Heart right ventricle (tissue), 16 donors: ENCODE measurements around the gene NKD2. TPM values are rescaled to one million over a fixed set of nuclear protein-coding genes. Genes with fewer than 3 reads are reported as not detected.

ENCODE experiments used
- ATAC-seq, 8 donors: fragments of 200-7000 bp; cut with Tn5 transposase; one replicate each; pipeline ENCODE4 v1.9.1; 2020; ENCODE audit warnings: mild to moderate bottlenecking in 8 of 8, moderate library complexity in 8 of 8, moderate number of reproducible peaks in 1 of 8
- DNase-seq, 2 donors: peaks; one replicate each; pipeline ENCODE4 v3.0.0-alpha.2; 2020
- H3K27ac ChIP-seq, 10 donors: fragments of 200-600 bp; sonication (generic) in 2 of 10; one replicate each; pipeline versions ENCODE4 v1.5.0 to v1.8.0; 2020 to 2022; ENCODE audit warnings: mild to moderate bottlenecking in 3 of 10
- H3K27me3 ChIP-seq, 7 donors: fragments of 200-600 bp; one replicate each; pipeline ENCODE4 v1.8.0; 2021 to 2022; ENCODE audit warnings: mild to moderate bottlenecking in 2 of 7
- H3K36me3 ChIP-seq, 9 donors: fragments of 200-600 bp; sonication (generic) in 1 of 9; one replicate each; pipeline versions ENCODE4 v1.5.0 to v1.8.0; 2020 to 2022; ENCODE audit warnings: mild to moderate bottlenecking in 2 of 9
- H3K4me1 ChIP-seq, 9 donors: fragments of 200-600 bp; sonication (generic) in 1 of 9; one replicate each; pipeline versions ENCODE4 v1.5.0 to v1.8.0; 2020 to 2022; ENCODE audit warnings: mild to moderate bottlenecking in 4 of 9
- H3K4me3 ChIP-seq, 10 donors: fragments of 200-600 bp; sonication (generic) in 2 of 10; one replicate each; pipeline versions ENCODE4 v1.5.0 to v1.8.0; 2020 to 2022; ENCODE audit warnings: mild to moderate bottlenecking in 7 of 10, moderate library complexity in 2 of 10
- H3K9me3 ChIP-seq, 11 donors: fragments of 200-600 bp in 10 of 11; sonication (generic) in 2 of 11; one replicate each; pipeline versions ENCODE4 v1.5.0 to v1.8.0; 2013 to 2022; ENCODE audit warnings: mild to moderate bottlenecking in 2 of 11, control low read depth in 1 of 11, moderate library complexity in 1 of 11
- WGBS, 2 donors: extraction: QIAGEN DNeasy Blood & Tissue Kit; methylation state at CpG; one replicate each; pipeline ENCODE4 v1.1.7; 2013; ENCODE audit warnings: inconsistent platforms in 1 of 2; 5-methylcytosine and 5-hydroxymethylcytosine counted together
- intact Hi-C, 10 donors: fragments of 100-400 bp; cut with DNase I; formaldehyde crosslinking; loops; one replicate each; pipeline versions ENCODE4 v1.11.1 to v1.14.2; 2022
- polyA plus RNA-seq, 2 donors: library from polyadenylated mRNA; stranded (reverse); fragments of 200-250 nt; gene quantifications; one replicate each; pipeline ENCODE4 v1.2.3, GENCODE V29; 2013
- total RNA-seq, 10 donors: library from RNA; stranded (reverse); fragmentation: NEBNext Ultra II Directional in 3 of 10; extraction: Animal tissue kit (Norgen Biotek cat#: 25700) in 3 of 10; gene quantifications; one replicate each; pipeline versions ENCODE4 v1.2.1 to v1.2.4, GENCODE V29; 2021 to 2023
- TF ChIP-seq, protein P1 (sequence below), 9 donors: fragments of 200-600 bp; sonication (generic) in 2 of 9; IDR thresholded peaks; one replicate each; pipeline versions ENCODE4 v1.5.0 to v1.8.0; 2021 to 2022; ENCODE audit warnings: antibody characterized with exemption in 9 of 9, mild to moderate bottlenecking in 5 of 9, moderate library complexity in 1 of 9
- donor health status: Arrhythmogenic right ventricular cardiomyopathy.
- donor health status: ischemic (EF 13 %, LVEDD 7.1; RV severe dilation, severe dysfunction).
- donor health status: healthy with polysubstance abuse.
- donor health status: DM: no; HTN: yes; CAD: no.
- donor health status: DM: no; HTN: no; CAD: no.
- donor health status: ischemic (EF 25% LVEDD 6.9; RV normal size, moderate dysfunction).
- donor health status: ischemic (EF 25% LVEDD 5.7; RV mildly dilated, moderate dysfunction).
- donor health status: healthy.
- donor health status: DM: yes; HTN: yes; CAD: no.
- donor health status: Ischemic cardiomyopathy.
- donor health status: ischemic (EF 35%, LVEDD 5.7; RV mildly dilated, moderate dysfunction).
- donor health status: nonischemic (EF 11% LVEDD 7.7; RV severe dilation, severe dysfunction).
- donor health status: DM: yes; HTN: yes; CAD: no.
- donor health status: PGD.
- donor health status: ischemic (EF 29% LVEDD 5.4; RV normal size, mild dysfunction).
- donor health status: nonischemic (EF 23%, LVEDD 6.1; RV moderate dilation, normal function).

NKD2 gene
- total and polyA plus RNA-seq, 12 donors, result 0.31 to 12.7 (median 1.8) TPM

DNA sequence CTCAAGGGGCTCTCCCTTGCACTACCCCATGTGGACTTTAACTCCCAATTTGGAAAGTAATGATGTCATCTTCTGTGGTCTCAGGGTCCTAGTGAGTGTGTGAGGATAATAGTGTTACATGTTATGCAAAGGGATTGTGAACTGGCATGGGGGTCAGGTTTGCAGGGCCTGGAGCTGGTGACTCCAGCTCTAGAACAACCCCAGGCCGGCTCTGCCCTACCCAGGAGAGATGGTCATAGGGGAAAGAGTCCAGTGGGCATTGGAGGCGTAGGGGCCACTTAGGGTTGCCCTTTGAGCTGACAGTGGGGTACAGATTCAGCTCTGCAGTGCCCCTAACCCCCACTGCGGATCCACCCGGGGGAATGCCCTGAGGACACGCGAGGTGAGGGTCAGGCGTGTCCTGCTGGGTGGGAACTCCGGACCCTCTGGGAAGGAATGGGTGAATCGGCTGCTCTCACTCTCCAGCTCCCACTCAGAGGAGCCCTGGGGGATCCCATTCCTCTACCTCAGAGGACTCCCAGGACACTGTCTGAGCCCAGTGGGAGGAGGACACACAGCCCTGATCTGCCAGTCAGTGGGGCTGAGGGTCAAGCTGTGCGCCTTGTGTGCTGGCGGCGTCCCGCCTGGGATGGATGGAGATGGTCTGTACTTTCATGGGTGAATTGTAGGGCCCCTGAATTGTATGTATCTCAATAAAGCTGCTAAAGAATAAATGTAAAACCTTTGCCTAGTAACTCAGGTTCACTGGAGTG is 2.5 kb upstream of the NKD2 start:
- peaks cover 14 to 50% (median 31%) of the 10 kb centered on the region in 9 donors for H3K4me1 ChIP-seq
- TF ChIP-seq, protein P1, sequence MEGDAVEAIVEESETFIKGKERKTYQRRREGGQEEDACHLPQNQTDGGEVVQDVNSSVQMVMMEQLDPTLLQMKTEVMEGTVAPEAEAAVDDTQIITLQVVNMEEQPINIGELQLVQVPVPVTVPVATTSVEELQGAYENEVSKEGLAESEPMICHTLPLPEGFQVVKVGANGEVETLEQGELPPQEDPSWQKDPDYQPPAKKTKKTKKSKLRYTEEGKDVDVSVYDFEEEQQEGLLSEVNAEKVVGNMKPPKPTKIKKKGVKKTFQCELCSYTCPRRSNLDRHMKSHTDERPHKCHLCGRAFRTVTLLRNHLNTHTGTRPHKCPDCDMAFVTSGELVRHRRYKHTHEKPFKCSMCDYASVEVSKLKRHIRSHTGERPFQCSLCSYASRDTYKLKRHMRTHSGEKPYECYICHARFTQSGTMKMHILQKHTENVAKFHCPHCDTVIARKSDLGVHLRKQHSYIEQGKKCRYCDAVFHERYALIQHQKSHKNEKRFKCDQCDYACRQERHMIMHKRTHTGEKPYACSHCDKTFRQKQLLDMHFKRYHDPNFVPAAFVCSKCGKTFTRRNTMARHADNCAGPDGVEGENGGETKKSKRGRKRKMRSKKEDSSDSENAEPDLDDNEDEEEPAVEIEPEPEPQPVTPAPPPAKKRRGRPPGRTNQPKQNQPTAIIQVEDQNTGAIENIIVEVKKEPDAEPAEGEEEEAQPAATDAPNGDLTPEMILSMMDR (IDR thresholded peaks at IDR 0.05), result no peak
- peaks cover 0 to 73% (median 28%) of the 10 kb centered on the region in 7 donors for H3K27me3 ChIP-seq
- H3K4me3 ChIP-seq, result peak overlapping the region in 1 of 10 donors; percentile 58
- WGBS, 2 donors, result 96 to 98% methylated on average over 13 of the region's 13 CpGs
- H3K9me3 ChIP-seq, result no peaks in the 10 kb centered on the region
- no peak for ATAC-seq
- peak; percentile 3 to 10 for DNase-seq
- H3K36me3 ChIP-seq, result no peaks in the 10 kb centered on the region
- intact Hi-C loops, result loop anchor here in 6 of 10 donors (5.0 kb wide), 3 partner anchors 84 to 136 kb away; no protein-coding TSS in a partner anchor
- no peak overlapping the region for H3K27ac ChIP-seq

DNA sequence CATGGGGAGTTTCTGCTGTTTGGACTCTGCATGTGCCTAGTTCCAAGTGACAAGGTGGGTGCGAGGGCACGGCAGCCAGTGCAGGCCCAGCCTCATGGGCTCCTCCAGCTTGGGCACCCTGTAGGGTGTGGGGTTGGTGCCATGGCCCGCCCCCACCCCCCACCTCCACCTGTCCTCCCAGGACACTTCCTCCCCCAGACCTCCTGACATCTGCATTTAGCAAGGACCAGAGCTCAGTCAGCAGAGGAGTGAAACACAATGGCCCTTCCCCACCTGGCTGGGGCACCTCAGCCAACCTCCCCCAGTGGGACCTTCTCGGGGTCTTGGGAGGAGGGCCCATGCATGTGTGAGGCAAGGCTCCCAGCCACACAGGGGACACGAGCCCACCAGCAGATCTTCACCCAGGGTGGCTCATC is 1.9 kb upstream of the NKD2 start:
- Histone ChIP-seq H3K4me3 (no peak overlapping the region), H3K27me3 (peaks cover 0 to 77% (median 28%) of the 10 kb centered on the region in 7 donors), H3K36me3 (no peaks in the 10 kb centered on the region), H3K27ac (no peak overlapping the region), H3K4me1 (peaks cover 14 to 51% (median 31%) of the 10 kb centered on the region in 9 donors), H3K9me3 (no peaks in the 10 kb centered on the region)
- no peak for ATAC-seq
- intact Hi-C loops, result loop anchor here in 6 of 10 donors (5.0 kb wide), 3 partner anchors 84 to 136 kb away; no protein-coding TSS in a partner anchor
- peak; percentile 1 to 7 for DNase-seq
- 92 to 95% methylated on average over 5 of the region's 5 CpGs for WGBS, 2 donors
- TF ChIP-seq, protein P1 (IDR thresholded peaks at IDR 0.05), result no peak

DNA sequence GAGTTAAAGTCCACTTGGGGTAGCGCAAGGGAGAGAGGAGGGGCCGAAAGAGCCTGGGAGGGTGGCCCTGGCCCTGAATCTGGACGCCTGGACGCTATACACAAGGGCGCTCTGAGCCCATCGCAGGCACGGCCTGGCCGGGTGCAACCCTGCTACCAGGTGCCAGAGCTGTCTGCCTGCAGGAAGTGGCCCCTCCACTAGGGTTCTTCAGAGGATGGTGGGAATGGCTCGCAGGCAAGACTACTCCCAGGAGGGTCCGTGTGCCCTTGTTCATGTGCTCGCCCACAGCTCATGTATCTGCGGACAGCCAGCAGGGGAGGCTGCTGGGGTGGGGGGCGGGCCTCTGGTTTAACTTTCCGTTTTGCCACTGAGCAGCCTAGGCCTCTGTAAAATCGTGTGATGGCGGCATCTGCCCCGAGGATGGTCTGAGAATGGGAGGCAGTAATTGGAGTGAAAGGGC is 1.4 kb upstream of the NKD2 start:
- H3K27me3 ChIP-seq, result peaks cover 0 to 83% (median 28%) of the 10 kb centered on the region in 7 donors
- ATAC-seq, result no peak
- H3K27ac ChIP-seq, result no peak overlapping the region
- intact Hi-C loops, result loop anchor here in 6 of 10 donors (5.0 kb wide), 3 partner anchors 85 to 135 kb away; no protein-coding TSS in a partner anchor
- no peaks in the 10 kb centered on the region for H3K9me3 ChIP-seq
- H3K4me1 ChIP-seq, result peaks cover 14 to 51% (median 31%) of the 10 kb centered on the region in 9 donors
- no peaks in the 10 kb centered on the region for H3K36me3 ChIP-seq
- TF ChIP-seq, protein P1 (IDR thresholded peaks at IDR 0.05), result no peak
- peak in 1 of 2 donors; percentile 2 for DNase-seq
- WGBS, 2 donors, result 89 to 90% methylated on average over 17 of the region's 17 CpGs
- H3K4me3 ChIP-seq, result no peak overlapping the region

DNA sequence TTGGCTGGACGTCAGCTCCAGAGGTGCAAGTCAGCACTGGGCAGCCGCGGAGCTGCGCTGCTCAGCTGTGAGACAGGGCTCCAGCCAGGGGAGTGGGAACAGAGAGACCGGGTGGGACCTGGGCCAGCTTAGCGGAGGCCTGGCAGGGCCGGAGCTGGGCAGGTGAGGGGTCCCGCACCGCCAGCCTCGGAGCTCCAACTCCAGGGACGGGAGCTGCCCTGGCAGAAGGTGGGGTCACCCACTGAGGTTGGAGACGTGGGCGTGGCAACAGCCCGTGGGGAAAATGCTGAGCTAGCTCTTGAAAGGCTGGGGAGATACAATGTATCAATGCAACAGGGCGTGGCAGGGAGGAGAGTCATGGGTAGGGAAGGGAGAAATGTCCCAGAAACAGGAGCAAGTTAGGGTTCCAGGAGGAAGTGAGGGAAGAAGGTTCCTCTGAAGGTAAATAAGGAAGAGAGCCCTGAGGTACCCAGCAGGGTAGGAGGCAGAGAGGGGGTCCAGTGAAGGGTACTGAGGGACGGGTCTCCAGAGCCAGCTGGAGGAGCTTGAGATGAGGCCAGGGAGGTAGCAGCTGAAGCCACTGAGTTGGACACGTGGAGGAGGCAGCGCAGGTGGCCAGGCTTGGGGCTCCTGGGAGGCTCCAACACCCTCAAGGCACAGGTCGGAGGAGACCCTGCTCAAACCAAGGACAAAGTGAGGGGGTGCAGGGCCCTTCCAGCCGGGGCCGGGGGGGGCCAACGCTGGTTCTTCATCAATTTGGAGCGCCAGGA is 736 bp upstream of the NKD2 start:
- DNase-seq, result peak; percentile 4 to 15
- Histone ChIP-seq H3K27ac (no peak overlapping the region), H3K36me3 (no peaks in the 10 kb centered on the region), H3K4me3 (no peak overlapping the region), H3K4me1 (peaks cover 14 to 51% (median 31%) of the 10 kb centered on the region in 9 donors), H3K27me3 (peaks cover 0 to 83% (median 28%) of the 10 kb centered on the region in 7 donors), H3K9me3 (no peaks in the 10 kb centered on the region)
- TF ChIP-seq, protein P1 (IDR thresholded peaks at IDR 0.05), result no peak
- ATAC-seq, result no peak
- WGBS, 2 donors, result 72 to 76% methylated on average over 23 of the region's 23 CpGs
- intact Hi-C loops, result loop anchor here in 6 of 10 donors (5.0 kb wide), 3 partner anchors 86 to 134 kb away; no protein-coding TSS in a partner anchor
